Right cardiac atrium (tissue), 5 donors: ENCODE data around the gene TUSC1. TPM values are rescaled to one million over a fixed set of nuclear protein-coding genes. Genes with fewer than 3 reads are reported as not detected.
"Not testable (repeated sequence)": the region's sequence is repeated elsewhere in the genome, so short reads cannot be mapped to it uniquely, and the experiment has no call there.

Experiments used
- ATAC-seq, 2 donors: fragments of 200-7000 bp; cut with Tn5 transposase; one replicate each; pipeline versions ENCODE4 v1.8.0 to v1.9.1; 2020; ENCODE audit warnings: moderate library complexity in 2 of 2, mild to moderate bottlenecking in 1 of 2
- DNase-seq, 3 donors: peaks; one replicate each; pipeline ENCODE4 v3.0.0-alpha.2; 2020
- H3K27ac ChIP-seq: one replicate; pipeline ENCODE4 v1.5.1; 2013; ENCODE audit warnings: mild to moderate bottlenecking, low read length, control low read depth, moderate library complexity
- H3K27me3 ChIP-seq: one replicate; pipeline ENCODE4 v1.6.1; 2013; ENCODE audit not compliant: control insufficient read depth, insufficient read depth
- H3K4me1 ChIP-seq: one replicate; pipeline ENCODE4 v1.6.1; 2013; ENCODE audit warnings: low read length; ENCODE audit not compliant: control insufficient read depth, insufficient read depth
- H3K4me3 ChIP-seq: one replicate; pipeline ENCODE4 v1.5.1; 2013; ENCODE audit warnings: low read length, control low read depth
- H3K9me3 ChIP-seq: one replicate; pipeline ENCODE4 v1.6.1; 2013; ENCODE audit warnings: low read length; ENCODE audit not compliant: control insufficient read depth
- WGBS: extraction: QIAGEN DNeasy Blood & Tissue Kit; methylation state at CpG from one replicate; pipeline ENCODE4 v1.1.7; 2013; 5-methylcytosine and 5-hydroxymethylcytosine counted together
- intact Hi-C, 4 donors: fragments of 100-400 bp; cut with DNase I; formaldehyde crosslinking; loops; one replicate each; pipeline versions ENCODE4 v1.11.0 to v1.14.0; 2022 to 2023
- polyA plus RNA-seq: library from polyadenylated mRNA; stranded (reverse); fragments of 200-250 nt; gene quantifications from one replicate; pipeline ENCODE4 v1.2.3, GENCODE V29; 2013
- total RNA-seq, 4 donors: library from RNA; stranded (reverse); fragmentation: NEBNext Ultra II Directional; extraction: Animal tissue kit (Norgen Biotek cat#: 25700); gene quantifications; one replicate each; pipeline ENCODE4 v1.2.1, GENCODE V29; 2021
- donor health status: healthy with polysubstance abuse.
- donor health status: DM: no; HTN: yes; CAD: no.
- donor health status: DM: no; HTN: no; CAD: no.
- donor health status: DM: no; HTN: yes; CAD: no; lungs with severe emphysema.
- donor health status: DM: yes; HTN: yes; CAD: no.

TUSC1 gene
- total and polyA plus RNA-seq, 5 donors = 13.1 to 18.1 (median 17.1) TPM

- DNase-seq = no peak
- no peak for ATAC-seq
- Histone ChIP-seq H3K9me3 (no peaks in the 10 kb centered on the region), H3K27ac (no peak overlapping the region), H3K27me3 (no peaks in the 10 kb centered on the region), H3K4me3 (no peak overlapping the region), H3K4me1 (no peaks in the 10 kb centered on the region)
- intact Hi-C loops = no loop called here
- WGBS = 80% methylated on average over 4 of the region's 4 CpGs
Measured at GRCh38 chr9:25691786-25692185, 13.5 kb upstream of the TUSC1 start.

GRCh38 chr9:25684321-25684720 is 6.1 kb upstream of the TUSC1 start:
- Histone ChIP-seq H3K4me1 (no peaks in the 10 kb centered on the region), H3K27me3 (no peaks in the 10 kb centered on the region), H3K9me3 (no peaks in the 10 kb centered on the region), H3K4me3 (no peak overlapping the region), H3K27ac (no peak overlapping the region)
- intact Hi-C loops = no loop called here
- DNase-seq = no peak
- no peak for ATAC-seq

- Histone ChIP-seq H3K4me1 (no peaks in the 10 kb centered on the region), H3K9me3 (no peaks in the 10 kb centered on the region), H3K27me3 (no peaks in the 10 kb centered on the region), H3K27ac (no peak overlapping the region), H3K4me3 (no peak overlapping the region)
- WGBS = 43% methylated on average over 4 of the region's 4 CpGs
- DNase-seq = no peak
- peak in 1 of 2 donors; percentile 18 for ATAC-seq
- intact Hi-C loops = no loop called here
Measured at GRCh38 chr9:25681266-25681665, 3.0 kb upstream of the TUSC1 start.

- DNase-seq = no peak
- intact Hi-C loops = no loop called here
- no peaks in the 10 kb centered on the region for H3K4me1 ChIP-seq
- peak overlapping the region; percentile 63 for H3K4me3 ChIP-seq
- ATAC-seq = no peak
- no peak overlapping the region for H3K27ac ChIP-seq
- H3K27me3 ChIP-seq = no peaks in the 10 kb centered on the region
- WGBS = 51% methylated on average over 4 of the region's 4 CpGs
- no peaks in the 10 kb centered on the region for H3K9me3 ChIP-seq
Measured at GRCh38 chr9:25678846-25679360, 659 bp upstream of the TUSC1 start.

GRCh38 chr9:25677301-25678146 is 720 bp downstream of the TUSC1 start:
- peak overlapping the region; percentile 63 for H3K4me3 ChIP-seq
- ATAC-seq (peak; percentile 98), DNase-seq (peak; percentile 91 to 96 (median 95))
- intact Hi-C loops = no loop called here
- WGBS = 1% methylated on average over 77 of the region's 77 CpGs
- no peaks in the 10 kb centered on the region for H3K9me3 ChIP-seq
- peak overlapping the region; percentile 90 for H3K27ac ChIP-seq
- no peaks in the 10 kb centered on the region for H3K4me1 ChIP-seq
- H3K27me3 ChIP-seq = no peaks in the 10 kb centered on the region

- H3K27me3 ChIP-seq, DNase-seq, ATAC-seq, H3K9me3 ChIP-seq, intact Hi-C loops, H3K4me3 ChIP-seq, H3K4me1 ChIP-seq, H3K27ac ChIP-seq: not testable (repeated sequence)
- WGBS = 78% methylated on average over 2 of the region's 2 CpGs
Measured at GRCh38 chr9:25675858-25676257, 2.4 kb downstream of the TUSC1 start.

GRCh38 chr9:25658571-25658970 is 19.7 kb downstream of the TUSC1 start:
- ATAC-seq (no peak), DNase-seq (no peak)
- intact Hi-C loops = no loop called here
- WGBS = 94% methylated on average over 2 of the region's 2 CpGs
- no peaks in the 10 kb centered on the region for H3K9me3 ChIP-seq
- no peaks in the 10 kb centered on the region for H3K27me3 ChIP-seq
- H3K4me1 ChIP-seq = no peaks in the 10 kb centered on the region
- no peak overlapping the region for H3K27ac ChIP-seq
- H3K4me3 ChIP-seq = no peak overlapping the region

- no peak overlapping the region for H3K27ac ChIP-seq
- no peak for ATAC-seq
- DNase-seq = no peak
- H3K4me3 ChIP-seq = no peak overlapping the region
- no peaks in the 10 kb centered on the region for H3K27me3 ChIP-seq
- intact Hi-C loops = no loop called here
- 81% methylated on average over 2 of the region's 2 CpGs for WGBS
- H3K9me3 ChIP-seq = no peaks in the 10 kb centered on the region
- H3K4me1 ChIP-seq = no peaks in the 10 kb centered on the region
Measured at GRCh38 chr9:25654417-25654816, 23.8 kb downstream of the TUSC1 start.

GRCh38 chr9:25648116-25648515 is 30.1 kb downstream of the TUSC1 start:
- no peak for DNase-seq
- intact Hi-C loops = no loop called here
- Histone ChIP-seq H3K4me1 (no peaks in the 10 kb centered on the region), H3K27me3 (no peaks in the 10 kb centered on the region), H3K4me3 (no peak overlapping the region), H3K9me3 (no peaks in the 10 kb centered on the region), H3K27ac (no peak overlapping the region)
- no peak for ATAC-seq
- 48% methylated on average over 3 of the region's 3 CpGs for WGBS

- no peaks in the 10 kb centered on the region for H3K4me1 ChIP-seq
- no peak overlapping the region for H3K4me3 ChIP-seq
- intact Hi-C loops = loop anchor here in 1 of 4 donors (10.0 kb wide), 1 partner anchor 69 kb away; no protein-coding TSS in a partner anchor
- WGBS = 80% methylated on average over 2 of the region's 2 CpGs
- H3K9me3 ChIP-seq = no peaks in the 10 kb centered on the region
- no peaks in the 10 kb centered on the region for H3K27me3 ChIP-seq
- ATAC-seq (no peak), DNase-seq (no peak)
- H3K27ac ChIP-seq = no peak overlapping the region
Measured at GRCh38 chr9:25636026-25636425, 42.2 kb downstream of the TUSC1 start.

GRCh38 chr9:25629231-25629630 is 49.0 kb downstream of the TUSC1 start:
- H3K27me3 ChIP-seq = no peaks in the 10 kb centered on the region
- WGBS = 73% methylated on average over 3 of the region's 3 CpGs
- DNase-seq = no peak
- H3K9me3 ChIP-seq = no peaks in the 10 kb centered on the region
- no peak overlapping the region for H3K27ac ChIP-seq
- intact Hi-C loops = no loop called here
- no peaks in the 10 kb centered on the region for H3K4me1 ChIP-seq
- no peak overlapping the region for H3K4me3 ChIP-seq
- ATAC-seq = no peak
